Gastroesophageal sphincter (tissue), 3 donors: Measurements from ENCODE around the gene MGAT5B.

Experiments used
- EP300 ChIP-seq: sonication (generic); formaldehyde crosslinking; IDR thresholded peaks from one replicate; pipeline ENCODE4 v1.6.1; 2017; ENCODE audit warnings: antibody characterized with exemption, mild to moderate bottlenecking
- POLR2A ChIP-seq, 2 donors: fragments of 450-650 bp; IDR thresholded peaks; one replicate each; pipeline ENCODE4 v1.6.1; 2017; ENCODE audit warnings: antibody characterized with exemption in 2 of 2, mild to moderate bottlenecking in 2 of 2, moderate library complexity in 1 of 2
- POLR2AphosphoS5 ChIP-seq: sonication (generic); formaldehyde crosslinking; IDR thresholded peaks from one replicate; pipeline ENCODE4 v1.6.1; 2017; ENCODE audit warnings: antibody characterized with exemption
- TF ChIP-seq, protein P1 (sequence below), 4 experiments: fragments of 200-600 bp in 2 of 4; fragments of 450-650 bp in 2 of 4; sonication (generic) in 1 of 4; IDR thresholded peaks; one replicate each; pipeline ENCODE4 v1.5.1; 2017 to 2019; ENCODE audit warnings: antibody characterized with exemption in 4 of 4, mild to moderate bottlenecking in 2 of 4, moderate library complexity in 2 of 4

DNA sequence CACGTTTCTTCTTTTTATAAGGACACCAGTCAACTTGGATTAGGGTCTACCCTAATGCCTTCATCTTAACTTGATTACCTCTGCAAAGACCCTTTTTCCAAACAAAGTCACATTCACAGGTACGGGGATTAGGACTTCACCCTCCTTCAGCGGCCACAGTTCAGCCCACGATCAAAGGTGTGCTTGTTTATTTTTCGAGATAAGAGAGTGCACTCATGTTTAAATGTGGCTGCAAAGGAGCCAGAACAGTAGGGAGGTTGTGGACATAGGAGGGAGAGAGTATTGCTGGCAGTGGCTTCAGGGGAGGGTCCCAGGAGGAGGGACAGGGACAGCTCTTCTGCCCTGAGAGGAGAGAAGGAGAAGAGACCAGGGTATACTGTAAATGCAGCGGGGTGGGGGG, 46.7 kb downstream of the MGAT5B start:
- TF ChIP-seq, protein P1, sequence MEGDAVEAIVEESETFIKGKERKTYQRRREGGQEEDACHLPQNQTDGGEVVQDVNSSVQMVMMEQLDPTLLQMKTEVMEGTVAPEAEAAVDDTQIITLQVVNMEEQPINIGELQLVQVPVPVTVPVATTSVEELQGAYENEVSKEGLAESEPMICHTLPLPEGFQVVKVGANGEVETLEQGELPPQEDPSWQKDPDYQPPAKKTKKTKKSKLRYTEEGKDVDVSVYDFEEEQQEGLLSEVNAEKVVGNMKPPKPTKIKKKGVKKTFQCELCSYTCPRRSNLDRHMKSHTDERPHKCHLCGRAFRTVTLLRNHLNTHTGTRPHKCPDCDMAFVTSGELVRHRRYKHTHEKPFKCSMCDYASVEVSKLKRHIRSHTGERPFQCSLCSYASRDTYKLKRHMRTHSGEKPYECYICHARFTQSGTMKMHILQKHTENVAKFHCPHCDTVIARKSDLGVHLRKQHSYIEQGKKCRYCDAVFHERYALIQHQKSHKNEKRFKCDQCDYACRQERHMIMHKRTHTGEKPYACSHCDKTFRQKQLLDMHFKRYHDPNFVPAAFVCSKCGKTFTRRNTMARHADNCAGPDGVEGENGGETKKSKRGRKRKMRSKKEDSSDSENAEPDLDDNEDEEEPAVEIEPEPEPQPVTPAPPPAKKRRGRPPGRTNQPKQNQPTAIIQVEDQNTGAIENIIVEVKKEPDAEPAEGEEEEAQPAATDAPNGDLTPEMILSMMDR (IDR thresholded peaks at IDR 0.05) = no peak
- TF ChIP-seq POLR2AphosphoS5 (no peak), POLR2A (IDR thresholded peaks at IDR 0.05) (no peak), EP300 (no peak)
